AG20443 (cell line): ENCODE measurements around the gene C10orf95.
"Not testable (repeated sequence)": the region's sequence is repeated elsewhere in the genome, so short reads cannot be mapped to it uniquely, and the experiment has no call there.

ENCODE experiments used
- DNase-seq: peaks from one replicate; pipeline ENCODE4 v3.0.0; 2012; ENCODE audit warnings: low spot score, mixed read lengths

The C10orf95 gene, protein sequence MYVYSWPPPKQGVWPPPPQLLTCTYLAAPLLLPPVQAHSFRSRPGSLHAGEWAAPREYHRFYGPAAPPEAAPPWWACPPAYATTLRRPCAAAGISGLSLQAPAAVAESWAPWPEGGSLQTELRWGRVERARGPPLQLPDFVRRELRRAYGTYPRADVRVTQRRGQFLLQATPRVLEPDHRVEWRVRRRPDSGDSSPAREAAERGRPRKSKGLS

DNA sequence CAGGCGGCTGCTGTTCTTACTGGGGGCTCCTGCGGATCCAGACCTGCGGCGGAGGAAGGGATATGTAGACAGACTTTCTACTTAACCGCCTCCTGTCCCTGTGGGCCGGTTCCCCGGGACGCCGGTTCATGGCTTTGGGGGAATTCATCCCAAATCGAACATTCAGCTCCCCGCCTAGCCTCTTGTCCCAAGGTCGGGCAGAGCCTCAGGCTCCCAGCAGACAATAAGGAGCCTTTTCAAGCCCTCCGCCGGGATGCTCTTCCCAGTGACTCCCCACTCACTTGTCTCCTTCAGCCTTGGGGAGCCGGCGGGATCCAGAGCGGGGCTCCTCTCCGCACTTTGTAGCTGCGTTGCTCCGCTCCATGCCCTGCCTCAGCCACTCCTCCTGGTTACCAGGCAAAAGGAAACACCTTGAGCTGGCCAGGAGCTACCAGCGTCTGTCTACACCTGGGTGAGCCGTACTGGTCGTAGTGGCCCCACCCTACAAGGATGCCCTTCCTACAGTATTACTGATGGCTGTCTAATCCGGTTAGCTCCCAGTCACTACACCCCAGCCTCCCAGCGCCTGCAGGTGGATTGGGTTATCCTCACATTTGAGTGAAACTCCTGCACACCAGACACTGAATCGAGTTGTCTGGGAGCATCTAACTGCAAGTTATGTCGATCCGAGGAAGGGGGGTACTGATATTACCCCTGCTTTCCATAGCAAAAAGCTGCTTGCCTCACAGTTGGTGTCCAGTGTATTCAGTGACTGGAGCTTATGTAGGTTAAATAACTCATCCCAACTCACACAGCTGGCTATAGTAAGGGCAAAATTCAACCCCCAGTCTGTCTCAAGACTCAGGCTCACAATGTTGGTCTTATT, at the start of gene C10orf95:
TSS of gene C10orf95 (minus strand) at position 439 of the 865 bp plus-strand sequence. CDS start 450 bp downstream, outside the sequence.
- peak; percentile 10 for DNase-seq

DNA sequence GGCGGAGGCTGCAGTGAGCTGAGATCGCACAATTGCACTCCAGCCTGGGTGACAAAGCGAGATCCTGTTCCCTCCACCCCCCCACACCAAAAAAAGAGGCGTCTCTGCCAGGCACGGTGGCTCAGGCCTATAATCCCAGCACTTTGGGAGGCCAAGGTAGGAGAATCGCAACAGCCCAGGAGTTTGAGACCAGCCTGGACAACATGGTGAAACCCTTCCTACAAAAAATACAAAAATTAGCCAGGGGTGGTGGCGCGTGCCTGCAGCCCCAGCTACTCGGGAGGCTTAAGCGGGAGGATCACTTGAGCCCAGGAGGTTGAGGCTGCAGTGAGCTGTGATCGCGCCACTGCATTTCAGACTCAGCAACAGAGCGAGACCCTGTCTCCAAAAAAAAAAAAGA, 49.3 kb upstream of the C10orf95 start:
- not testable (repeated sequence) for DNase-seq

DNA sequence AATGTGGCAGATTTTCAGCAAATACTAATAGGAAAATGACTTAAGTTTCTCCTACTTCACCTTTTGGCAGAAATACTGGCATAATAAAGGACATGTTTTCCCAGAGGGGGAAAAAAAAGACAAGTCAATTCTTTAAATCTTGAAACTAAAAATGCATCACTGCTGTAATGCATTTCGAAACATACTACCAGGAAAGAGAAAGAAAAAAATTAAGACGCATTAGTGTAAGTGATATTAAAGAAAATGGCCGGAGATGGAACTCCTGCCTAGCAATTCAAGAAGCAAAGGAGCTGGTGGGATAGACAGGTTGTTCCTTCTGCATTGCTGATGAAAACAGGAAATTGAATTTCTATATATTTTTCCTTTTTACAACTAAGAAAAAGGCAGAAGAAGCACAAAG, 48.0 kb upstream of the C10orf95 start:
- DNase-seq: no peak

DNA sequence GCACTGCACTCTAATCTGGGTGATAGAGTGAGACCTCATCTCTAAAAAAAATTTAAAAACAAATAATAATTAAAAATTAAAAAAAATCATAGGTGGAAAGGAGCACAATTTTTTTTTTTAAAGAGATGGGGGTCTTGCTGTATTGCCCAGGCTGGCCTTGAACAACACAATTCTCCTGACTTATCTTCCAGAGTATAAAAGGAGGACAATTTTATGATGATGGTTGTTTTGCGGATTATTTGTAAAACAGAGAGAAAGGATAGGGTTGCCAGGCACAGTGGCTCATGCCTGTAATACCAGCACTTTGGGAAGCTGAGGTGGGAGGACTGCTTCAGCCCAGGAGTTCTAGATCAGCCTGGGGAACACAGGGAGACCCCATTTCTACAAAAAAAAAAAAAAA, 46.2 kb upstream of the C10orf95 start:
- no peak for DNase-seq

DNA sequence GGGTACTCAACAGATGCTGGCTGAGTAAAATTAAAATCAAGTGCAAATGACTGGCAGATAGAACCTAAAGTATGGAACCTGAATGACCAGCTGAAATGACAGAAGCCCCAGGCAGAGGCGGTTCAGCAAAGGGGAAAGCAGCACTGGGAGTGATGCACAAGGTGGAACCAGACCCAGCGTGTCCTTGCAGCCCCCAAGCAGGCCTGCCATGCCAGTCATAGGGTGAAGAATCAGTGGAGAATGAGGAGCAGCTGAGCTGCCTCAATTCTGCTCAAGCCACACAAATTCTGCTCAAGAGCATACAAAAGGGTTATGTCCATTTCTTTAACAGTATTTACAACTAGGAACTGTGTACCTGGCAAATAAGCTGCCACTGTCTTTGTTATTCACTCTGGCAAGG, 42.4 kb upstream of the C10orf95 start:
- DNase-seq: no peak

DNA sequence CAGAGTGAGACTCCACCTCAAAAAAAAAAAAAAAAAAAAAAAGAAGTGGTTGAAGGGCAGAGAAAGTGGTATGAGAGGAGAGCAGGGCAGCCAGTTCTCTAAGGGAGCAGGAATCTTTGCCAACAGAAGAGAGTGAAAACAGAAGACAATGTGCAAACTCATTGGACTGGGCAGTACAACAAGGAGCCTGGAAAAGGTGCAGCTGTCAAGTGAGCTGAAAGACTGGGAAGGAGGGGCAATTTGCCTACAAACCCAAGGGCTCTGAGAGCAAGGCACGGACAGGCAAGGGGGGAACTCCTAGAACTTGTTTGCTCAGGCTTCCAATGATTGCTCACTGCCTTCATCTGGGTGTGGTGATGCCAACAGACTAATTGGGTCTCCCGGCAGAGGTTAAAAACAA, 41.6 kb upstream of the C10orf95 start:
- DNase-seq: no peak

DNA sequence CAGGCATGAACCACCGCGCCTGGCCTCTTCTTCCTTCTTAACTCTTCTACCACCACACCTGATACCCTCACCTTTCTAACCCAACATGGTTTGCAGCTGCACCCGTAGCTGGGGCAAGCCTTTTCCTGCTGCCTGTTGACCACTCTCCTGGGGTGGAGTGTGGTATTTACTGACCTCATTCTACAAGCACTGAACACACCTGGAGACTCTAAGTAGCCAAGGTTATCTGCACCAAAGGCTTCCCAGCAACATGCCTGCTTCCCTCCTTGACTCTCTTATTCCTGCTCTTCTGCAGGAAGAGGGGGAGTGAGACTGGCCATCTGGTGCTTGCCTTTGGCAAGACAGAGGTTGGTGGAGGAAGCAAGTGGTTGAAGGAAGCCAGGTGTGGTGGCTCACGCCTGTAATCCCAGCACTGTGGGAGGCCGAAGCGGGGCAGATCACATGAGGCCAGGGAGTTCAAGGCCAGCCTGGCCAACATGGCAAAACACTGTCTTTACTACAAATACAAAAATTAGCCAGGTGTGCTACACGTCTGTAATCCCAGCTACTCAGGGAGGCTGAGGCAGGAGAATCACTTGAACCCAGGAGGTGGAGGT, 41.1 kb upstream of the C10orf95 start:
- DNase-seq: no peak

DNA sequence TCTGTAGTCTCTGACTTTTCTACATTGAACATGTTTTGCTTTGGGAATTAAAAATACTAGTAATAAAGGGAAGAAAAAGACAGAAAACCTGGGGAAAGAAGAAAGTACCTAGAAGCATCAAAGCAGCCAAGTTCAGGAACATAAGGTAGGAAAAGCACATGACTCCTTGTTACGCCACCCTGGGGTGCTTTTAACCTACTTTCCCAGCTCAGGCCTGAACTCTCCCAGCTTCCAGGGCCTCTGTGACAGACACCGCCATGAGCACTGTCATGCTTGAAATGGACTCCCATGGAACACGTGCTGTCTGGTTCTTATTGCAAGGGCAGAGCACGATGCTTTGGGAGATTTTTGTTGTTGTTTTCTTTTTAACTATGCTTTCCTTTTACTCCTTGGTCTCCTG, 39.8 kb upstream of the C10orf95 start:
- no peak for DNase-seq

DNA sequence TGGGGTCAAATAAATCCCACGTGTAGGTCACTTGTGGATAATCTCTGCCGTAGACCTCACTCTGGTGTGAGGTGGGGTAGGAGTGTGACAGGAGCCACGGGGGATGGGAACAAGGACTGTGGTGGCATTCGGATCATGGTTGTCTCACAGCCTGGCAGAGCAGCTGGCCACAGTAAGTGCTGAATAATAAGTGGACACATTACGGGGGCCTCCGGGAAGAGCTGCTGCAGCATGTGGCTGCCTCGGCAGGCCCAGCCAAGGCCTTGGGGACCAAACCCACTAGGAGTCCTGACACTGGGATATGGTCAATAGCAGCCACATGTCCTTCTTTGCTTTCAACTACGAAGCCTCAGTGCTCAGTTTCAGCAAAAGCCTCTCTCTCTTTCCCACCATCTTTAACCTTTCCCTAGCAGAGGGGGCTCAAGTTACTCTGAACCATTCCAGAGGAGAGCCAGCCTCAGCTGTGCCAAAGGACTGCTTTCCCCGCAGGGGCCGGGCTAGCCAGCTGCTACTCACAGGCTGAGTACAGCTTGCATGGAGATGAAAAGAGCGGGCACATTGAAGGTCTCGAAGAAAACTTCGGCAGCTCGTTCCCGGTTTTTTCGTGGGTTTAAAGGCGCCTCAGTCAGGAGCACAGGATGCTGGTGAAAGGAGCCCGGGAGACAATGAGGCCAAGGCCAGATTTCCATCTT, 33.9 kb upstream of the C10orf95 start:
- DNase-seq: peak; percentile 7

DNA sequence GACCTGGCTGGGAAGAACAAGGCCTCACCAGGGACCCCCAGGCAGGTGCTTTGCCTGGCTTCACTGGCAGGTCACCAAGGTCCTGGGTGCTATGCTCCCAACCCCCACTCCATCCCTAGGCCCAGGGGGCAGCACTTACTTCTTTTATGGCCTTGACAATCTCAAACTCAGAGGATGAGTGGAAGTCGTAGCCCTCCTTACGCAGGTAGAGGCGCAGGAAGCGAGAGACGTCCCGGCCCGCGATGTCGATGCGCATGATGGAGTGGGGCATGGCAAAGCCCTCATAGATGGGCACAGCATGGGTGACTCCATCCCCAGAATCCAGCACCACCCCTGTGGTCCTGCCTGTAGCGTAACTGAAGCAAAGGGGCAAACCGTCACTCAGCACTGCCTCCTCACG, 32.7 kb upstream of the C10orf95 start:
- DNase-seq: peak; percentile 3

DNA sequence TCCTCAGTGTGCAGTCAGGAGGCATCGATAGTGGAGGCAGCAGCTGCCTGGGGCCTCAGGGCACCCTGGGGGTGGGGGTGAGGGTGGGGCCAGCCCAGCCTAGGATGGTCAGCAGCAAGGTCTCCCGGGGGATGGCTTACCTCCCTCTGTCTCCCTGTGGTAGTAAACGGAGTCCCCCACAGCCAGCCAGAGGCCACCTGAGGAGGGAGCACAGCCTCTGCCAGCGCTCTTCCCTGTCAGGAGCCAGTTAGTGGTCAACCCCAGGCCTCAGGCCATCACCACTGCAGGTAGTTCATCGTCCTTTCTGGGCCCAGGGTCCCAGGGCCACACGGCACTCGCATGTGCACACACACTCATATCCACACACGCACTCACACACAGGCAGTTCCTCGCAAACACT, 29.1 kb upstream of the C10orf95 start:
- no peak for DNase-seq

DNA sequence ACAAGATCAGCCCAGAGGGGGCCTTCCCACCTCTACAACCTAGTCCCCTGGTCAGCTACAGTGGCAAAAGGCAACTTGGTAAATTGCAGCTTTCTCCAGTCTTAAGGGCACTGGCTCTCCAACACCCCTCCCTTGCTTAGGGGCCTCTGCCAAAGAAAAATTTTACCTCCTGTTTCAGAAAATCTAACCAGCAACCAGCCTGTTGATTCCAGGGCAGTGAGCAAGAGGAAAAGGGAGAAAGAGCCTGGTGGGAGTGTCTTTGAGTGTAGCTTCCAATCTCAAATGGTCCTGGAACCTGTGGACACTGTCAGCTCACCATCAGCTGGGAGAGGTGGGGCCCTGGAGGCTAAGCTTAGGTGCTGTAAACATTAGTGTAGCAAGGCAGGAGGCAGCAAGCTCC, 28.3 kb upstream of the C10orf95 start:
- DNase-seq: no peak

DNA sequence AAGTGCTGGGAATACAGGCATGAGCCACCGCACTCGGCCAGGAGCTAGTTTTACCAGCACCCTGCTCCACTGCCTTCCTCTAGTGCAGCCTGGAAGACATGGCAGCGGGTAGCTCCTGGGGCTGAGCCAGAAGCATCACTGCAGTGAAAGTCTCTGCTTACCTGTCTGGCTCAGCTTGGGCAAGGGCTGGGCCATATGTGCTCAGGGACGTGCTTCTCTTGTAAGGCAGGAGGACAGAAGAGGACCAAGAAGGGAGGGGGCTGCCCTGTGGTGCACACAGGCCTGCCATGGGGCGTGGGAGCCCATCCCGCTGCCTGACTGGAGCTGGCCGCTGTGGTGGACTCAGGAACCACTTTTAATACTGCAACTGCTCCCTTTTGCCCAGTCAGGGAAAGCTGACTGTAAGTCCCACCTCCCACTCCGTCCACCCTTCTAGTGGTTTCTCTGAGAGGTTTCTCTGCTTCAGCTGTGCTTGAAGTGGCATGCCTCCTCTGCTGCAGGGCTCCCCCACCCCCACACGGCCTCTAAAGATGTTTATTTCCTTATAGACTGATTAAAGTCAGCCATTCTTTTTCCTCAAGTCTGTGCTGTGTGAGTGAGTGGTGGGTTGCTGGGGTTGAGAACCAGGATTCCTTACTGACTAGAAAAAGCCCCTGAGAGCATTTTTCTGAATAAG, 25.3 kb upstream of the C10orf95 start:
- no peak for DNase-seq

DNA sequence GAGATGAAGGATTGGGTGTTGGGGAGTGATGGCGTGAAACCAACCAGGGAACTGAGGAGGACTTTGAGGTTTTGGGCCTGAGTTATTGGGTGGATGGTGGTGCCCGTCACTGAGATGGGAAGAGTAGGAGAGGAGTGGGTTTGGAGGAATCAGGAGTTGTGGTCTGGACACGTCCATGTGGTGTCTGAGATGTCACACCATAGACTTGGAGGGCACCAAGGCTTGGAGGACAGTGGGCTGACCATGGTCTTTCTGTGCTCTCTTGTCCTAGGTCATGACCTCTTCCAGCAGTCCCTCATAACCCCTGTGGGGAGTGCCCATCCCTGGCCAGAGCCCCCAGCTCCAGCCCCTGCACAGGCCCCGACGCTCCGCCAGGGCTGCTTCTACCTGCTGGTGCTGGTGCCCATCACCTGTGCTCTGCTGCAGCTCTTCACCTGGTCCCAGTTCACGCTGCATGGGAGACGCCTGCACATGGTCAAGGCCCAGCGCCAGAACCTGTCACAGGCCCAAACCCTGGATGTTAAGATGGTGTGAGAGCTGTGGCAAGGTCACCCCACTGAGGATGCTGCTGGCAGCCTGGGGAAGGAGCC, 24.2 kb upstream of the C10orf95 start:
- no peak for DNase-seq

DNA sequence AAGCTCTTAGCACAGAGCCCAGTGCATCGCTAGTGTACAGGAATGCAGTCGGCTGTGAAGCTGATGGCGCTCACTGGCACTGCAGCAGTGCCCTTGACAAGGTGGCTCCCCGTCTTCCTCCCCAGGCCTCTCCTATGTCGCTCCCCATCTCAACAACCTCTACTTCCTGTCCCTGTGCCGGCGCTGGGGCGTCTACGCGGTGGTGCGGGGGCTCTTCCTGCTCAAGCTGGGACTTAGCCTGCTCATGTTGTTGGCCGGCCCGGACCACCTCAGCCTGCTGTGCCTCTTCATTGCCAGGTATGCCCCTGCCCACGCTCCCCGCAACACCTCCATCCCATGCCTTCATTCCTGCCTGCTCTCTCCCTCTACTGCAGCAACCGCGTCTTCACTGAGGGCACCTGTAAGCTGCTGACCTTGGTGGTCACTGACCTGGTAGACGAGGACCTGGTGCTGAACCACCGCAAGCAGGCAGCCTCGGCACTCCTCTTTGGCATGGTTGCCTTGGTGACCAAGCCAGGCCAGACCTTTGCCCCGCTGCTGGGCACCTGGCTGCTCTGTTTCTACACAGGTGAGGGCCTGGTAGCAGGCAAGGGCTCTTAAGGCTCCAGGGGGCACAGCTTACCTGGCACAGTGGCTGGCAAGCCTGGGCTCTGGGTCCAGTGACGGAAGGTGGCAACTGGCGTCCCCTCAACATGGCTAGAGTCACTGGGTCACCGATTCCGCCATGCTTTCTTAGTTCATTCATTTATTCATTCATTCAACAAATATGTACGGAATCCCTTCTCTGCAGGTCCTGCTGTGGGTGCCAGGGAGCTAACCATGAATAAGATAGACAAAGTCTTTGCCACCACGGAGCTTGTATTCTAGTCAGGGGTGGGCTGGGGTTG, 22.3 kb upstream of the C10orf95 start:
- DNase-seq: no peak

DNA sequence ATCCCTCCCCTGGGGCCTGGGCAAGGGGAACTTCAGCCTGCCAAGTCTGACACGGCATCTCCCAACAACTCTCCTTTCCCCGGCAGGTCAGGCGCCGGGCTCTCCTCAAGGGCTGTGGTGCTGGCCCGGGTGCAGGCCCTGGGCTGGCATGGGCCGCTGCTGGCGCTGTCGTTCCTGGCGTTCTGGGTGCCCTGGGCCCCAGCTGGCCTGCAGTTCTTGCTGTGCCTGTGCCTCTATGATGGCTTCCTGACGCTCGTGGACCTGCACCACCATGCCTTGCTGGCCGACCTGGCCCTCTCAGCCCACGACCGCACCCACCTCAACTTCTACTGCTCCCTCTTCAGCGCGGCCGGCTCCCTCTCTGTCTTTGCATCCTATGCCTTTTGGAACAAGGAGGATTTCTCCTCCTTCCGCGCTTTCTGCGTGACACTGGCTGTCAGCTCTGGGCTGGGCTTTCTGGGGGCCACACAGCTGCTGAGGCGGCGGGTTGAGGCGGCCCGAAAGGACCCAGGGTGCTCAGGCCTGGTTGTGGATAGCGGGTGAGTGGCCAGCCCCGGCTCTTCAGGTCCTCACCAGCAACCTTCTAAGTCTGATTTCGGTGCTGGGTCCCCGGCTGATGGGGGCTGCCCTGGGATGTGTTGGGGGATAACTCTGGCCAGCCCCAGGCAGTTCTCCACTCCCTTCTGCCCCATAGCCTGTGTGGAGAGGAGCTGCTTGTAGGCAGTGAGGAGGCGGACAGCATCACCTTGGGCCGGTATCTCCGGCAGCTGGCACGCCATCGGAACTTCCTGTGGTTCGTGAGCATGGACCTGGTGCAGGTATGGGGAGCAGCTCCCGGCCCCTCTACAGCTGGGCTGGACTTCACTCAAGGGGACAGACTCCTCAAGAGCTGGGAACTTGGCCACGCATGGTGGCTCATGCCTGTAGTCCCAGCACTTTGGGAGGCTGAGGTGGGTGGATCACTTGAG, 19.5 kb upstream of the C10orf95 start:
- no peak for DNase-seq

DNA sequence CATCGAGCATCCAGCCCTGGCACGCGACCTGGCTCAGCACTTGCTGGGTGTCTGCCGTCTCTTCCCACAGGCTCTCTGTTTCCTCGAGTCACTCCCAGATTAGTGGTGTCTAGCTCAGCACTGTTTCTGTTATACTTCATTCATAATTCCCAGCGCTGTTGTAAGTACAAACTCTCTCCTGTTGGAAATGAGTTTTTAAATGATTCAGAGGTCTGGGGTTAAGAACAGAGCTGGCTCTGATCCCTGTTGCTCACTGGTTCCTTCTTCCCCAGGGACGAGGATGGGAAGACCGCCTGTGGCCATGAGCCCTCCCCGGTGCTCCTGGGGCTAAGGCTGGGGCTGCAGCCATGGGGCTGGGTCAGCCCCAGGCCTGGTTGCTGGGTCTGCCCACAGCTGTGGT, 17.3 kb upstream of the C10orf95 start:
- DNase-seq: no peak

DNA sequence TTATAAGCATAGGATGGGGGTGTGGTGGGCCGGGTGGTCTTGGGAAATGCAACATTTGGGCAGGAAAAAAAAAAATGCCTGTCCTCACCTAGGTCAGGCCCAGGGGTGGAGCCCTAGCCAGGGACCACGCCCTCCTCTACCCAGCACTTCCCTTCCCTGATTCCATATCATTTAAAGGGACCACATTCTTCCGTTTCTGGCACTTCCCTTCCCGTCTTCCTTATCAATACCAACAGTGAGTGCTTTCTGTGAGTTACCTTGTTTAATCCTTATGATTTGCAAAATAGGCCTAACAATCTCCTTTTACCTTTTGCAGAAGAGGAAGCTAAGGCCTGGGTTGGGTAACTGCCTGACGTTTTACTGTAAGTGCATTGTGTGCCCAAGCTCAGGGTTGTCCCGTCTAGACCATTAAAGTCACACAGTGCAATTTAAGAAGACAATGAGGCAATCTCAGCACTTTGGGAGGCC, 16.7 kb upstream of the C10orf95 start:
- DNase-seq: no peak

DNA sequence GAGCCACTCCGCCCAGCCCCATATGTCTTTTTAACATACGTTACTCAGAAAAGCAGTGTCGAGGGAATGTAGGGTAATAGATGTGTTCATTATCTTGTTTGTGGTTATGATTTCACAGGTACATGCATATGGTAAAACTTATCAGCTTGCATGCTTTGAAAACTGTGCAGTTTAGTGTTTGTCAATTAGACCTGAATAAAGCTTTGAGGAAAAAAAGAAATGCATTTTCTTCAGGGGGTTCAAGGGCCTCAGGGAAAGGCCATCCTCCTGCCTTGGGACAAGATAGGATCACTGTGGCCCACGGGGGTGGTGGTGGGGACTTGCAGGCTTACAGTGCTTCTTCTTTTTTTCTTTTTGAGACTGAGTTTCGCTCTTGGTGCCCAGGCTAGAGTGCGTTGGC, 16.0 kb upstream of the C10orf95 start:
- no peak for DNase-seq
